Esophagus squamous epithelium (tissue), 5 donors: ENCODE data around the gene AFF3. TPM values are rescaled to one million over a fixed set of nuclear protein-coding genes. Genes with fewer than 3 reads are reported as not detected.

Experiments
- DNase-seq: peaks from one replicate; lab custom pipeline; 2025; lab: John Stamatoyannopoulos, UW
- H3K27ac ChIP-seq, 4 donors: fragments of 200-600 bp; sonication (generic); one replicate each; pipeline ENCODE4 v1.5.1; 2016 to 2019; ENCODE audit warnings: mild to moderate bottlenecking in 1 of 4
- H3K27me3 ChIP-seq, 4 donors: fragments of 200-600 bp; sonication (generic); 1 replicate in 3 of 4; 2 replicates in 1 of 4; pipeline versions ENCODE4 v1.5.1 to v1.6.0; 2017 to 2021; ENCODE audit warnings: antibody characterized with exemption in 1 of 4
- H3K36me3 ChIP-seq, 3 donors: fragments of 200-600 bp; sonication (generic); one replicate each; pipeline ENCODE4 v1.5.1; 2016 to 2019
- H3K4me1 ChIP-seq, 3 donors: fragments of 200-600 bp; sonication (generic); one replicate each; pipeline ENCODE4 v1.5.1; 2017 to 2019
- H3K4me3 ChIP-seq, 4 donors: fragments of 200-600 bp; sonication (generic); 1 replicate in 3 of 4; 2 replicates in 1 of 4; pipeline ENCODE4 v1.5.1; 2016 to 2019; ENCODE audit warnings: mild to moderate bottlenecking in 2 of 4, moderate library complexity in 1 of 4
- H3K9me3 ChIP-seq, 3 donors: fragments of 200-600 bp; sonication (generic); one replicate each; pipeline ENCODE4 v1.5.1; 2016 to 2019
- POLR2A ChIP-seq, 4 donors: fragments of 450-650 bp; IDR thresholded peaks; one replicate each; pipeline ENCODE4 v1.6.1; 2017; ENCODE audit warnings: antibody characterized with exemption in 4 of 4, mild to moderate bottlenecking in 4 of 4, moderate library complexity in 3 of 4
- WGBS, 2 donors: methylation state at CpG; one replicate each; pipeline ENCODE4 v1.1.5; 2018; 5-methylcytosine and 5-hydroxymethylcytosine counted together
- intact Hi-C: fragments of 100-400 bp; cut with DNase I; formaldehyde crosslinking; loops from one replicate; pipeline ENCODE4 v1.15.0; 2022
- total RNA-seq, 4 donors: library from RNA; depleted of rRNA; stranded (reverse); fragments of >200 nt; gene quantifications; one replicate each; pipeline ENCODE4 v1.1.0, GENCODE V29; 2016
- TF ChIP-seq, protein P1 (sequence below), 6 experiments: fragments of 450-650 bp in 4 of 6; fragments of 200-600 bp in 2 of 6; sonication (generic) in 2 of 6; IDR thresholded peaks; one replicate each; pipeline ENCODE4 v1.5.1; 2016 to 2019; ENCODE audit warnings: antibody characterized with exemption in 6 of 6, mild to moderate bottlenecking in 4 of 6, moderate library complexity in 4 of 6
- donor health status: DM: yes; HTN: yes; CAD: no.

The AFF3 gene
- total RNA-seq, 4 donors from 2014 or later: 1.2 to 9.7 (median 3.8) TPM

GRCh38 chr2:99543247-99543646, 599.1 kb downstream of the AFF3 start:
- Histone ChIP-seq H3K36me3 (no peaks in the 10 kb centered on the region), H3K27me3 (peaks cover 0 to 17% (median 0%) of the 10 kb centered on the region in 4 donors), H3K4me3 (no peak overlapping the region), H3K27ac (no peak overlapping the region), H3K4me1 (no peaks in the 10 kb centered on the region), H3K9me3 (no peaks in the 10 kb centered on the region)
- no peak for TF ChIP-seq POLR2A (IDR thresholded peaks at IDR 0.05)
- TF ChIP-seq, protein P1, sequence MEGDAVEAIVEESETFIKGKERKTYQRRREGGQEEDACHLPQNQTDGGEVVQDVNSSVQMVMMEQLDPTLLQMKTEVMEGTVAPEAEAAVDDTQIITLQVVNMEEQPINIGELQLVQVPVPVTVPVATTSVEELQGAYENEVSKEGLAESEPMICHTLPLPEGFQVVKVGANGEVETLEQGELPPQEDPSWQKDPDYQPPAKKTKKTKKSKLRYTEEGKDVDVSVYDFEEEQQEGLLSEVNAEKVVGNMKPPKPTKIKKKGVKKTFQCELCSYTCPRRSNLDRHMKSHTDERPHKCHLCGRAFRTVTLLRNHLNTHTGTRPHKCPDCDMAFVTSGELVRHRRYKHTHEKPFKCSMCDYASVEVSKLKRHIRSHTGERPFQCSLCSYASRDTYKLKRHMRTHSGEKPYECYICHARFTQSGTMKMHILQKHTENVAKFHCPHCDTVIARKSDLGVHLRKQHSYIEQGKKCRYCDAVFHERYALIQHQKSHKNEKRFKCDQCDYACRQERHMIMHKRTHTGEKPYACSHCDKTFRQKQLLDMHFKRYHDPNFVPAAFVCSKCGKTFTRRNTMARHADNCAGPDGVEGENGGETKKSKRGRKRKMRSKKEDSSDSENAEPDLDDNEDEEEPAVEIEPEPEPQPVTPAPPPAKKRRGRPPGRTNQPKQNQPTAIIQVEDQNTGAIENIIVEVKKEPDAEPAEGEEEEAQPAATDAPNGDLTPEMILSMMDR (IDR thresholded peaks at IDR 0.05): no peak
- 20 to 45% methylated on average over 1 of the region's 1 CpG for WGBS, 2 donors
- DNase-seq: no peak
- intact Hi-C loops: no loop called here

- H3K27ac ChIP-seq: no peak overlapping the region
- DNase-seq: no peak
- intact Hi-C loops: no loop called here
- H3K36me3 ChIP-seq: no peaks in the 10 kb centered on the region
- H3K27me3 ChIP-seq: peaks cover 0 to 3% (median 0%) of the 10 kb centered on the region in 4 donors
- WGBS, 2 donors: 54 to 56% methylated on average over 4 of the region's 4 CpGs
- H3K4me1 ChIP-seq: no peaks in the 10 kb centered on the region
- H3K9me3 ChIP-seq: no peaks in the 10 kb centered on the region
- no peak overlapping the region for H3K4me3 ChIP-seq
- TF ChIP-seq, protein P1 (IDR thresholded peaks at IDR 0.05): no peak
- TF ChIP-seq POLR2A (IDR thresholded peaks at IDR 0.05): no peak
Observed at GRCh38 chr2:99537910-99538485, 604.4 kb downstream of the AFF3 start.

DNA sequence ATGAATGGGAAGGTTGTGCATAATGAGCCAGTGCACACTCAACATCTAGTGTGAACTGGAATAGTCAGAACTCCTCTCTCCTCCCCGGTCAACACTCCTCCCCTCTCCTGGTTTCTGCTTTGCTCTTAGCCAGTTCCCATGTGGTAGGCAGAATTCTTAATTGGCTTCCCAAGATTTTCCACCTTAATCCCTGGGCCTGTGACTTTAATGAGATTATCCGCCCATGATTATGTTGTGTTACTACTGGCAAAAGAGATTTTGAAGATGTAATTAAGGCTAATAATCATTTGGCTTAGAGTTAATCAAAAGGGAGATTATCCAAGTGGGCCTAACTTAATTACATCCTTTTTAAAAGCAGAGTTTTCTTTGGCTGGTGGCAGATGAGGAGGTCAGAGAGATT, 618.3 kb downstream of the AFF3 start:
- Histone ChIP-seq H3K36me3 (no peaks in the 10 kb centered on the region), H3K27ac (no peak overlapping the region), H3K27me3 (no peaks in the 10 kb centered on the region), H3K4me1 (no peaks in the 10 kb centered on the region), H3K9me3 (no peaks in the 10 kb centered on the region), H3K4me3 (no peak overlapping the region)
- no peak for DNase-seq
- intact Hi-C loops: no loop called here
- 87 to 92% methylated on average over 2 of the region's 2 CpGs for WGBS, 2 donors
- no peak for TF ChIP-seq POLR2A (IDR thresholded peaks at IDR 0.05)
- TF ChIP-seq, protein P1 (IDR thresholded peaks at IDR 0.05): no peak

DNA sequence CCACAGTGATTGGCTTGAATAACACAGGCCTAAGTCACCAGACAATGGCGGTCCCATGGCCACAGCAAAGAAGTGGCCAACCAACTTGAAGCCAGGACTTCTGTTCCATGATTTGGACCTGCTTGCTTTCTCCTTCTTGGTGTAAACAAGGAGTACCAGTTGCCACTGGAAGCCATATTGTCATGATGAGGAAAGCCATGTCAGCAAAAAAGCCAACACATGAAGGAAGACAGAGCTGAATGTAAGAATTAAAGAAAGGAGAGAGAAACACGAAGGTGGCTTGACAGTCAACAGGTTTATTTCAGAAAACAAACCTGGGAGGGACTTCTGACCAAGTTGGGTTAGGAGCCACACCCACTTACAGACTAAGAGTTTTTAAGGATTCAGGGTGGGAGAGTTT, 620.2 kb downstream of the AFF3 start:
- Histone ChIP-seq H3K27ac (no peak overlapping the region), H3K27me3 (no peaks in the 10 kb centered on the region), H3K4me1 (no peaks in the 10 kb centered on the region), H3K36me3 (no peaks in the 10 kb centered on the region), H3K4me3 (no peak overlapping the region), H3K9me3 (no peaks in the 10 kb centered on the region)
- no peak for TF ChIP-seq POLR2A (IDR thresholded peaks at IDR 0.05)
- TF ChIP-seq, protein P1 (IDR thresholded peaks at IDR 0.05): no peak
- DNase-seq: no peak
- intact Hi-C loops: no loop called here
- WGBS, 2 donors: 57 to 74% methylated on average over 1 to 2 of the region's 2 CpGs

- Histone ChIP-seq H3K27ac (no peak overlapping the region), H3K4me1 (no peaks in the 10 kb centered on the region), H3K36me3 (no peaks in the 10 kb centered on the region), H3K4me3 (no peak overlapping the region), H3K9me3 (no peaks in the 10 kb centered on the region), H3K27me3 (no peaks in the 10 kb centered on the region)
- intact Hi-C loops: no loop called here
- no peak for TF ChIP-seq POLR2A (IDR thresholded peaks at IDR 0.05)
- TF ChIP-seq, protein P1 (IDR thresholded peaks at IDR 0.05): no peak
- WGBS, 2 donors: 63 to 66% methylated on average over 3 of the region's 3 CpGs
- no peak for DNase-seq
Observed at GRCh38 chr2:99520813-99521212, 621.6 kb downstream of the AFF3 start.
